SU-DHL-6 (cell line): ENCODE measurements around the gene KLHL34.

Experiments used
- H2AFZ ChIP-seq: fragments of 200-600 bp; sonication (generic); 2 replicates; pipeline ENCODE4 v1.6.1; 2014; ENCODE audit warnings: low read depth, mild to moderate bottlenecking, moderate library complexity, mixed read lengths, antibody characterized with exemption, low read length; ENCODE audit not compliant: severe bottlenecking
- H3F3A ChIP-seq: fragments of 200-600 bp; shearing (Covaris generic); 2 replicates; pipeline ENCODE4 v1.6.0; 2016; ENCODE audit warnings: antibody characterized with exemption, mild to moderate bottlenecking; ENCODE audit not compliant: insufficient read depth
- H3K27ac ChIP-seq: fragments of 200-600 bp; sonication (generic); 2 replicates; pipeline ENCODE4 v1.5.1; 2016; ENCODE audit warnings: low read depth, mild to moderate bottlenecking, low read length, moderate library complexity, mixed read lengths
- H3K27me3 ChIP-seq: fragments of 200-600 bp; sonication (generic), shearing (Covaris generic); 2 replicates; pipeline ENCODE4 v1.6.0; 2014; ENCODE audit warnings: mild to moderate bottlenecking, low read length
- H3K36me3 ChIP-seq: fragments of 200-600 bp; sonication (generic); 2 replicates; pipeline ENCODE4 v1.6.1; 2014; ENCODE audit warnings: mild to moderate bottlenecking, low read length, mixed read lengths
- H3K4me2 ChIP-seq: fragments of 300-600, 200-600 bp; shearing (Covaris generic), sonication (generic); 2 replicates; pipeline ENCODE4 v1.6.0; 2014; ENCODE audit warnings: low read length, low read depth, mild to moderate bottlenecking; ENCODE audit not compliant: poor library complexity, severe bottlenecking
- H3K4me3 ChIP-seq: fragments of 200-600 bp; sonication (generic); 2 replicates; pipeline ENCODE4 v1.5.1; 2014; ENCODE audit warnings: antibody characterized with exemption, low read length, mild to moderate bottlenecking, mixed read lengths; ENCODE audit not compliant: insufficient read depth, poor library complexity, severe bottlenecking
- H3K79me2 ChIP-seq: fragments of 200-600 bp; sonication (generic); 2 replicates; pipeline ENCODE4 v1.6.1; 2014; ENCODE audit warnings: mild to moderate bottlenecking, low read length, moderate library complexity; ENCODE audit not compliant: insufficient read depth
- H3K9ac ChIP-seq: fragments of 200-600 bp; sonication (generic); 2 replicates; pipeline ENCODE4 v1.7.0; 2014; ENCODE audit warnings: mild to moderate bottlenecking, low read length
- H3K9me2 ChIP-seq: fragments of 200-600 bp; sonication (generic); replicated peaks from 2 replicates; pipeline ENCODE4 v1.6.1; 2014; ENCODE audit warnings: low read length; ENCODE audit not compliant: insufficient read depth
- H3K9me3 ChIP-seq: fragments of 200-600 bp; sonication (generic); 2 replicates; pipeline ENCODE4 v1.6.1; 2014; ENCODE audit warnings: low read length, mixed read lengths; ENCODE audit not compliant: insufficient read depth
- H4K20me1 ChIP-seq: fragments of 200-600 bp; sonication (generic); 2 replicates; pipeline ENCODE4 v1.6.1; 2014; ENCODE audit warnings: low read depth, mild to moderate bottlenecking, antibody characterized with exemption, low read length, moderate library complexity, mixed read lengths
- EZH2phosphoT487 ChIP-seq: fragments of 200-600 bp; sonication (generic), shearing (Covaris generic); conservative IDR thresholded peaks from 2 replicates; pipeline ENCODE4 v1.6.1; 2018; ENCODE audit warnings: mild to moderate bottlenecking, antibody characterized with exemption, low read length, moderate library complexity, mixed read lengths
- TF ChIP-seq, protein P1 (sequence below): fragments of 200-600 bp; sonication (generic); IDR thresholded peaks from one replicate; pipeline ENCODE4 v1.5.1; 2017; ENCODE audit warnings: antibody characterized with exemption, mild to moderate bottlenecking, low read length, moderate library complexity; ENCODE audit not compliant: insufficient read depth, poor library complexity, severe bottlenecking

The KLHL34 gene

GRCh38 chrX:21675931-21676330, 17.8 kb upstream of the KLHL34 start:
- no peaks in the 10 kb centered on the region for H4K20me1 ChIP-seq
- no peaks in the 10 kb centered on the region for H3K9me2 ChIP-seq
- no peak overlapping the region for H3K9ac ChIP-seq
- H3K36me3 ChIP-seq = no peaks in the 10 kb centered on the region
- H2AFZ ChIP-seq = no peak overlapping the region
- no peak overlapping the region for H3K27ac ChIP-seq
- H3F3A ChIP-seq = no peaks in the 10 kb centered on the region
- TF ChIP-seq EZH2phosphoT487 = no peak
- TF ChIP-seq, protein P1, sequence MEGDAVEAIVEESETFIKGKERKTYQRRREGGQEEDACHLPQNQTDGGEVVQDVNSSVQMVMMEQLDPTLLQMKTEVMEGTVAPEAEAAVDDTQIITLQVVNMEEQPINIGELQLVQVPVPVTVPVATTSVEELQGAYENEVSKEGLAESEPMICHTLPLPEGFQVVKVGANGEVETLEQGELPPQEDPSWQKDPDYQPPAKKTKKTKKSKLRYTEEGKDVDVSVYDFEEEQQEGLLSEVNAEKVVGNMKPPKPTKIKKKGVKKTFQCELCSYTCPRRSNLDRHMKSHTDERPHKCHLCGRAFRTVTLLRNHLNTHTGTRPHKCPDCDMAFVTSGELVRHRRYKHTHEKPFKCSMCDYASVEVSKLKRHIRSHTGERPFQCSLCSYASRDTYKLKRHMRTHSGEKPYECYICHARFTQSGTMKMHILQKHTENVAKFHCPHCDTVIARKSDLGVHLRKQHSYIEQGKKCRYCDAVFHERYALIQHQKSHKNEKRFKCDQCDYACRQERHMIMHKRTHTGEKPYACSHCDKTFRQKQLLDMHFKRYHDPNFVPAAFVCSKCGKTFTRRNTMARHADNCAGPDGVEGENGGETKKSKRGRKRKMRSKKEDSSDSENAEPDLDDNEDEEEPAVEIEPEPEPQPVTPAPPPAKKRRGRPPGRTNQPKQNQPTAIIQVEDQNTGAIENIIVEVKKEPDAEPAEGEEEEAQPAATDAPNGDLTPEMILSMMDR = no peak
- no peaks in the 10 kb centered on the region for H3K9me3 ChIP-seq
- no peaks in the 10 kb centered on the region for H3K27me3 ChIP-seq
- H3K4me3 ChIP-seq = no peak overlapping the region
- H3K79me2 ChIP-seq = no peaks in the 10 kb centered on the region
- no peak overlapping the region for H3K4me2 ChIP-seq

- Histone ChIP-seq H3K79me2 (no peaks in the 10 kb centered on the region), H2AFZ (no peak overlapping the region), H3K9ac (no peak overlapping the region), H3K4me3 (no peak overlapping the region), H3K9me2 (no peaks in the 10 kb centered on the region), H3F3A (no peaks in the 10 kb centered on the region), H3K4me2 (no peak overlapping the region), H3K9me3 (no peaks in the 10 kb centered on the region), H4K20me1 (no peaks in the 10 kb centered on the region), H3K27ac (no peak overlapping the region), H3K36me3 (no peaks in the 10 kb centered on the region), H3K27me3 (no peaks in the 10 kb centered on the region)
- TF ChIP-seq EZH2phosphoT487 = no peak
- TF ChIP-seq, protein P1 = no peak
Measured at GRCh38 chrX:21674430-21675186, 16.5 kb upstream of the KLHL34 start.

- H3K9me3 ChIP-seq = no peaks in the 10 kb centered on the region
- no peaks in the 10 kb centered on the region for H3K79me2 ChIP-seq
- no peak overlapping the region for H3K27ac ChIP-seq
- no peaks in the 10 kb centered on the region for H3K36me3 ChIP-seq
- H3K9me2 ChIP-seq = no peaks in the 10 kb centered on the region
- no peak overlapping the region for H3K4me3 ChIP-seq
- no peak overlapping the region for H3K4me2 ChIP-seq
- H3K27me3 ChIP-seq = no peaks in the 10 kb centered on the region
- no peaks in the 10 kb centered on the region for H4K20me1 ChIP-seq
- no peak overlapping the region for H2AFZ ChIP-seq
- TF ChIP-seq, protein P1 = no peak
- no peak for TF ChIP-seq EZH2phosphoT487
- H3K9ac ChIP-seq = no peak overlapping the region
- H3F3A ChIP-seq = no peaks in the 10 kb centered on the region
Measured at GRCh38 chrX:21666679-21667078, 8.5 kb upstream of the KLHL34 start.
